Measurements from ENCODE around the gene WASHC4.

WASHC4 gene

DNA sequence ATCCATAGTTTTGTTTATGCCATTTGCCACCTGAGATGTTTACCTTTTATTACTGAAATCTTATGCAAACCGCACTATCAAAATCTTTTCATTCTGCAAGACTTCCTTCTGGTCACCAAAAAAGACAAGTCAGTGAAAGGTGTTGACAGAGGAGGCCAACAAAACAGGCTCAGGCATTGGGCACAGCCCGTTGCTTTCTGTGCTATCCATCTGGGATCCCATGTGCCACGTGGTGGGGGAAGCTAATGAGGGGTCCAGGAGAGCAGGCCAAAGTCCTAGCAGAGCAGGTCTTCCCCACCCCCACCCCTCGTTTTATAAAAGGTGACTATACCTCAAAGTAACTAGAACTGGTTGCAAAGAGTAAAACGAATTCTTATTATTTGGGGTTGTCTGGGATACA, 24.5 kb upstream of the WASHC4 start:
- Histone ChIP-seq H3K4me1 (ENCODE audit: insufficient read depth, low read length, severe bottlenecking) (no peaks in the 10 kb centered on the region), H4K20me1 (ENCODE audit: insufficient read depth, low read length) (no peaks in the 10 kb centered on the region), H3K9ac (ENCODE audit: low read length) (no peak overlapping the region), H3K9me3 (ENCODE audit: low read length) (no peaks in the 10 kb centered on the region), H3K79me2 (ENCODE audit: insufficient read depth, low read length) (no peaks in the 10 kb centered on the region), H3K4me3 (ENCODE audit: low read depth, low read length, poor library complexity, severe bottlenecking) (no peak overlapping the region), H3K9me2 (ENCODE audit: low read depth, low read length) (no peaks in the 10 kb centered on the region), H3F3A (ENCODE audit: insufficient read depth, low read length) (no peaks in the 10 kb centered on the region), H3K27me3 (ENCODE audit: insufficient read depth, low read length) (no peaks in the 10 kb centered on the region), H2AFZ (ENCODE audit: low read length) (no peak overlapping the region), H3K27ac (ENCODE audit: low read depth, low read length, poor library complexity, severe bottlenecking) (no peak overlapping the region), H3K4me2 (ENCODE audit: low read length) (no peak overlapping the region), H3K36me3 (ENCODE audit: insufficient read depth, low read length) (no peaks in the 10 kb centered on the region)
- no peak for TF ChIP-seq EZH2 (IDR thresholded peaks at IDR 0.05; ENCODE audit: borderline replicate concordance, low read length)
- TF ChIP-seq, protein P1, sequence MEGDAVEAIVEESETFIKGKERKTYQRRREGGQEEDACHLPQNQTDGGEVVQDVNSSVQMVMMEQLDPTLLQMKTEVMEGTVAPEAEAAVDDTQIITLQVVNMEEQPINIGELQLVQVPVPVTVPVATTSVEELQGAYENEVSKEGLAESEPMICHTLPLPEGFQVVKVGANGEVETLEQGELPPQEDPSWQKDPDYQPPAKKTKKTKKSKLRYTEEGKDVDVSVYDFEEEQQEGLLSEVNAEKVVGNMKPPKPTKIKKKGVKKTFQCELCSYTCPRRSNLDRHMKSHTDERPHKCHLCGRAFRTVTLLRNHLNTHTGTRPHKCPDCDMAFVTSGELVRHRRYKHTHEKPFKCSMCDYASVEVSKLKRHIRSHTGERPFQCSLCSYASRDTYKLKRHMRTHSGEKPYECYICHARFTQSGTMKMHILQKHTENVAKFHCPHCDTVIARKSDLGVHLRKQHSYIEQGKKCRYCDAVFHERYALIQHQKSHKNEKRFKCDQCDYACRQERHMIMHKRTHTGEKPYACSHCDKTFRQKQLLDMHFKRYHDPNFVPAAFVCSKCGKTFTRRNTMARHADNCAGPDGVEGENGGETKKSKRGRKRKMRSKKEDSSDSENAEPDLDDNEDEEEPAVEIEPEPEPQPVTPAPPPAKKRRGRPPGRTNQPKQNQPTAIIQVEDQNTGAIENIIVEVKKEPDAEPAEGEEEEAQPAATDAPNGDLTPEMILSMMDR (IDR thresholded peaks at IDR 0.05; ENCODE audit: low read length) = no peak

DNA sequence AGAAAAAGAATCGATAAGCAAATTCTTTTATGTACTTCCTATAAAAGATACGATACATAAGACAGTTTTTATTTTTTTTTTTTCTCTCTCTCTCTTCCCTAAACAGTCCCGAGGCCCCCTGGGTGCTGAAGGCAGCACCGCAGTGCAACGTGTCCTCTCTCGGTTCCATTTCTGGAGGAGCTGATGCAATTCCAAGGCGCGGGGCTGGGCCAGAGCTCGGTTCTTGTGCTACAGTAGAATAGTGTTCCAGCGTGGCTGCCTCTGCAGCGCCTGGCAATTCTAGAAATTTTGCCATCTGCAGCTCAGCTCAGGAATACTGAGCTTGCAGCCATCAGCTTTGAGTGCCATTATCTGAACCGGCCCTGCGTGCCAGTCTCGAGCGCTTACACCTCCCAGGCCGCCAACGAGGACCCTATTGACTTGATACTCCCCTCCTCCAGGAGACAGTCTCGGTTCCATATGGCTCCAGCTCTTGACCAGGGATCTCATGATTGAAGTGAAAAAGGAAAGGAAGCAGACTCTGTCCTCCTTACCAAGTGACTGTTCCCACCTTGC, 23.9 kb upstream of the WASHC4 start:
- no peaks in the 10 kb centered on the region for H3K4me1 ChIP-seq (ENCODE audit: insufficient read depth, low read length, severe bottlenecking)
- H4K20me1 ChIP-seq (ENCODE audit: insufficient read depth, low read length) = no peaks in the 10 kb centered on the region
- TF ChIP-seq, protein P1 (IDR thresholded peaks at IDR 0.05; ENCODE audit: low read length) = no peak
- TF ChIP-seq EZH2 (IDR thresholded peaks at IDR 0.05; ENCODE audit: borderline replicate concordance, low read length) = no peak
- no peak overlapping the region for H2AFZ ChIP-seq (ENCODE audit: low read length)
- no peak overlapping the region for H3K4me3 ChIP-seq (ENCODE audit: low read depth, low read length, poor library complexity, severe bottlenecking)
- H3K9me3 ChIP-seq (ENCODE audit: low read length) = no peaks in the 10 kb centered on the region
- H3K79me2 ChIP-seq (ENCODE audit: insufficient read depth, low read length) = no peaks in the 10 kb centered on the region
- no peaks in the 10 kb centered on the region for H3K36me3 ChIP-seq (ENCODE audit: insufficient read depth, low read length)
- H3K27me3 ChIP-seq (ENCODE audit: insufficient read depth, low read length) = no peaks in the 10 kb centered on the region
- H3K9me2 ChIP-seq (ENCODE audit: low read depth, low read length) = no peaks in the 10 kb centered on the region
- no peaks in the 10 kb centered on the region for H3F3A ChIP-seq (ENCODE audit: insufficient read depth, low read length)
- H3K27ac ChIP-seq (ENCODE audit: low read depth, low read length, poor library complexity, severe bottlenecking) = no peak overlapping the region
- no peak overlapping the region for H3K4me2 ChIP-seq (ENCODE audit: low read length)
- no peak overlapping the region for H3K9ac ChIP-seq (ENCODE audit: low read length)

DNA sequence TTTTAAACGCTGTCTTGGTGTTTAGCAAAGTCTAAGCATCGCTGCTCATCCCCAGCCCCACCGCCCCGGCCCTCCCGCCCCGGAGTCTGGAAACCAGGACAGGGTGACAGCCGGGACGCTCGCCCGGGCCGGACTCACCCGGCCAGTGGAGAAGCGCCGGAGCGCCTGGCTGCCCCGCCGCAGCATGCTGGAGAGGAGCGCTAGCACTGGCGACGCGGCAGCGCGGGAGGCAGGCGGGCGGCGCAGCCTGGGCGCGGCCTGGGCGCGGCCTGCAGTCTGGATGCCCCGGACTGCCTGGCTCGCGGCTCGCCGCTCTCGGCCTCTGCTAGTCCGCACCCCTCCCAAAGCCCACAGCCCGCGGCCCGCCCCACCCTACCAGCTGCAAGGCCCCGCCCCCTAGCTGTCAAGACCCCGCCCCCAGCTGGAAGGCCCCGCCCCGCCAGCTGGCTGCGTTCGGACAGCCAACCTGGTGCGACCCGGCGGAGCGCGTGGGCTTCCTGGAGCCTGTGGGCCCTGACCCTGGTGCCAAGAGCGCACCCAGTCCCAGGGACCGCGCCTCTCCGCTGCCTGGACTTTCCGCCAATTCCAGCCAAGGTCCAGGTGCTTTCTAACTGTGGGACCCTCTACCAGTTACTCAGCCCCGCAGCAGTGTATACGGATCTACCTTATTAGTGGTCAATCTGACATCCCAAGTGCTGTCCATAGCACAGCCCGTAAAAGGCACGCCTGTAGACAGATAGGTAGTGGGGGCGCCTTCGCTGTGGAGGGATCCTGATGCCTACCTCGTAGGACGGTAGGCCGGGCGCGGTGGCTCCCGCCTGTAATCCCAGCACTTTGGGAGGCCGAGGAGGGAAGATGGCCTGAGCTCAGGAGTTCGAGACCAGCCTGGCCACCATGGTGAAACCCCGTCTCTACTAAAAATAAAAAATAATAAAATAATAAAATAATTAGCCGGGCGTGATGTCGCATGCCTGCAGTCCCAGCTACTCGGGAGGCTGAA, 23.0 kb upstream of the WASHC4 start, which contains the start of gene ALDH1L2:
Gene ALDH1L2, minus strand, starts transcription at position 208 of the 1,000 bp plus-strand sequence. Its CDS starts 22 bp downstream, at position 186.
- no peaks in the 10 kb centered on the region for H4K20me1 ChIP-seq (ENCODE audit: insufficient read depth, low read length)
- no peak for TF ChIP-seq EZH2 (IDR thresholded peaks at IDR 0.05; ENCODE audit: borderline replicate concordance, low read length)
- TF ChIP-seq, protein P1 (IDR thresholded peaks at IDR 0.05; ENCODE audit: low read length) = no peak
- no peaks in the 10 kb centered on the region for H3K9me3 ChIP-seq (ENCODE audit: low read length)
- no peak within 1 kb of the TSS for H3K9ac ChIP-seq (ENCODE audit: low read length)
- H3K79me2 ChIP-seq (ENCODE audit: insufficient read depth, low read length) = no peaks in the 10 kb centered on the region
- H3K4me1 ChIP-seq (ENCODE audit: insufficient read depth, low read length, severe bottlenecking) = no peaks in the 10 kb centered on the region
- H2AFZ ChIP-seq (ENCODE audit: low read length) = no peak within 1 kb of the TSS
- H3K4me2 ChIP-seq (ENCODE audit: low read length) = no peak within 1 kb of the TSS
- H3K27me3 ChIP-seq (ENCODE audit: insufficient read depth, low read length) = no peaks in the 10 kb centered on the region
- H3K9me2 ChIP-seq (ENCODE audit: low read depth, low read length) = no peaks in the 10 kb centered on the region
- H3K36me3 ChIP-seq (ENCODE audit: insufficient read depth, low read length) = no peaks in the 10 kb centered on the region
- no peak within 1 kb of the TSS for H3K27ac ChIP-seq (ENCODE audit: low read depth, low read length, poor library complexity, severe bottlenecking)
- H3F3A ChIP-seq (ENCODE audit: insufficient read depth, low read length) = no peaks in the 10 kb centered on the region
- no peak within 1 kb of the TSS for H3K4me3 ChIP-seq (ENCODE audit: low read depth, low read length, poor library complexity, severe bottlenecking)
